SJSA1 (cell line): ENCODE data around the gene ALPK3. TPM values are rescaled to one million over a fixed set of nuclear protein-coding genes. Genes with fewer than 3 reads are reported as not detected.

Experiments
- DNase-seq, 2 experiments: peaks; one replicate each; pipeline ENCODE4 v3.0.0-alpha.2; 2015 to 2020; ENCODE audit warnings: low spot score in 2 of 2, low read depth in 1 of 2
- H3K27ac ChIP-seq: fragments of 250-450 bp; sonication (Bioruptor Pico); 2 replicates; pipeline ENCODE4 v1.5.1; 2020; ENCODE audit warnings: mild to moderate bottlenecking, moderate library complexity
- H3K27me3 ChIP-seq: fragments of 250-450 bp; sonication (Bioruptor Pico); replicated peaks from 2 replicates; pipeline ENCODE4 v1.5.1; 2020; ENCODE audit warnings: mild to moderate bottlenecking, moderate library complexity
- H3K36me3 ChIP-seq: fragments of 250-450 bp; sonication (Bioruptor Pico); 2 replicates; pipeline ENCODE4 v1.5.1; 2020; ENCODE audit warnings: mild to moderate bottlenecking
- H3K4me1 ChIP-seq: fragments of 250-450 bp; sonication (Bioruptor Pico); replicated peaks from 2 replicates; pipeline ENCODE4 v1.6.1; 2021; ENCODE audit warnings: mild to moderate bottlenecking
- H3K4me3 ChIP-seq: fragments of 250-450 bp; sonication (Bioruptor Pico); 2 replicates; pipeline ENCODE4 v1.5.1; 2020; ENCODE audit warnings: mild to moderate bottlenecking
- H3K9me3 ChIP-seq: fragments of 250-450 bp; sonication (Bioruptor Pico); replicated peaks from 2 replicates; pipeline ENCODE4 v1.5.1; 2020; ENCODE audit warnings: mild to moderate bottlenecking
- total RNA-seq: library from RNA; depleted of rRNA; stranded (reverse); fragments of >200 nt; shearing (Covaris generic); gene quantifications from 2 replicates; pipeline ENCODE4 v1.2.3, GENCODE V29; 2014; rRNA removed

ALPK3 gene
- 0.03 TPM in 1 of 2 replicates, not detected in the other for total RNA-seq

- Histone ChIP-seq H3K4me1 (peaks cover 14% of the 10 kb centered on the region), H3K9me3 (no peaks in the 10 kb centered on the region), H3K27ac (0 out of 2 replicates have a peak within 1 kb of the TSS, but pooled peaks have one; percentile 2), H3K27me3 (no peaks in the 10 kb centered on the region), H3K4me3 (no peak within 1 kb of the TSS), H3K36me3 (no peaks in the 10 kb centered on the region)
- DNase-seq, result no peak
Observed at GRCh38 chr15:84816694-84817465, at the start of gene ALPK3. Gene ALPK3, plus strand, starts transcription at chr15:84817356. Its CDS starts 97 bp downstream, at chr15:84817453.

- Histone ChIP-seq H3K9me3 (no peaks in the 10 kb centered on the region), H3K4me3 (no peak overlapping the region), H3K27ac (no peak overlapping the region), H3K4me1 (no peaks in the 10 kb centered on the region), H3K27me3 (no peaks in the 10 kb centered on the region), H3K36me3 (peaks cover 59% of the 10 kb centered on the region)
- DNase-seq, result no peak
Observed at GRCh38 chr15:84772031-84772430, 45.1 kb upstream of the ALPK3 start.

GRCh38 chr15:84772467-84772866 lies 44.7 kb upstream of the ALPK3 start:
- Histone ChIP-seq H3K4me3 (no peak overlapping the region), H3K27ac (no peak overlapping the region), H3K4me1 (no peaks in the 10 kb centered on the region), H3K27me3 (no peaks in the 10 kb centered on the region), H3K9me3 (no peaks in the 10 kb centered on the region), H3K36me3 (peaks cover 55% of the 10 kb centered on the region)
- DNase-seq, result no peak

GRCh38 chr15:84773716-84774115 lies 43.4 kb upstream of the ALPK3 start:
- no peak for DNase-seq
- no peak overlapping the region for H3K27ac ChIP-seq

GRCh38 chr15:84775867-84776449 lies 41.2 kb upstream of the ALPK3 start:
- no peak for DNase-seq
- H3K9me3 ChIP-seq, result no peaks in the 10 kb centered on the region
- no peak overlapping the region for H3K27ac ChIP-seq
- H3K27me3 ChIP-seq, result no peaks in the 10 kb centered on the region
- H3K4me3 ChIP-seq, result no peak overlapping the region
- H3K36me3 ChIP-seq, result peaks cover 40% of the 10 kb centered on the region
- no peaks in the 10 kb centered on the region for H3K4me1 ChIP-seq

More at GRCh38 chr15:84773716-84774115, 43.4 kb upstream of the ALPK3 start:
- Histone ChIP-seq H3K4me1 (no peaks in the 10 kb centered on the region), H3K27me3 (no peaks in the 10 kb centered on the region), H3K36me3 (peaks cover 57% of the 10 kb centered on the region), H3K4me3 (no peak overlapping the region), H3K9me3 (no peaks in the 10 kb centered on the region)

- Histone ChIP-seq H3K27ac (no peak overlapping the region), H3K9me3 (no peaks in the 10 kb centered on the region)
- no peak for DNase-seq
Observed at GRCh38 chr15:84778194-84778593, 39.0 kb upstream of the ALPK3 start.

GRCh38 chr15:84780492-84780891 lies 36.7 kb upstream of the ALPK3 start:
- Histone ChIP-seq H3K27ac (no peak overlapping the region), H3K9me3 (no peaks in the 10 kb centered on the region), H3K4me3 (no peak overlapping the region), H3K4me1 (no peaks in the 10 kb centered on the region), H3K36me3 (peaks cover 57% of the 10 kb centered on the region), H3K27me3 (no peaks in the 10 kb centered on the region)
- no peak for DNase-seq

More at GRCh38 chr15:84778194-84778593, 39.0 kb upstream of the ALPK3 start:
- no peak overlapping the region for H3K4me3 ChIP-seq
- H3K36me3 ChIP-seq, result peaks cover 47% of the 10 kb centered on the region
- H3K4me1 ChIP-seq, result no peaks in the 10 kb centered on the region
- no peaks in the 10 kb centered on the region for H3K27me3 ChIP-seq

GRCh38 chr15:84781495-84781894 lies 35.7 kb upstream of the ALPK3 start:
- DNase-seq, result no peak

GRCh38 chr15:84782346-84782745 lies 34.8 kb upstream of the ALPK3 start:
- Histone ChIP-seq H3K4me3 (no peak overlapping the region), H3K36me3 (peaks cover 63% of the 10 kb centered on the region), H3K9me3 (no peaks in the 10 kb centered on the region), H3K27ac (no peak overlapping the region), H3K27me3 (no peaks in the 10 kb centered on the region), H3K4me1 (no peaks in the 10 kb centered on the region)
- DNase-seq, result no peak

More at GRCh38 chr15:84781495-84781894, 35.7 kb upstream of the ALPK3 start:
- no peaks in the 10 kb centered on the region for H3K4me1 ChIP-seq
- no peak overlapping the region for H3K27ac ChIP-seq
- H3K9me3 ChIP-seq, result no peaks in the 10 kb centered on the region
- no peaks in the 10 kb centered on the region for H3K27me3 ChIP-seq
- H3K4me3 ChIP-seq, result no peak overlapping the region
- H3K36me3 ChIP-seq, result peaks cover 59% of the 10 kb centered on the region

- Histone ChIP-seq H3K9me3 (no peaks in the 10 kb centered on the region), H3K36me3 (peaks cover 58% of the 10 kb centered on the region), H3K4me1 (no peaks in the 10 kb centered on the region), H3K4me3 (no peak overlapping the region), H3K27ac (no peak overlapping the region), H3K27me3 (no peaks in the 10 kb centered on the region)
- DNase-seq, result peak in 1 of 2 experiments; percentile 37
Observed at GRCh38 chr15:84783493-84784251, 33.5 kb upstream of the ALPK3 start.

GRCh38 chr15:84784262-84784661 lies 32.9 kb upstream of the ALPK3 start:
- Histone ChIP-seq H3K4me3 (no peak overlapping the region), H3K4me1 (no peaks in the 10 kb centered on the region), H3K27me3 (no peaks in the 10 kb centered on the region), H3K27ac (no peak overlapping the region), H3K9me3 (no peaks in the 10 kb centered on the region), H3K36me3 (peaks cover 58% of the 10 kb centered on the region)
- peak in 1 of 2 experiments; percentile 41 for DNase-seq

GRCh38 chr15:84785053-84785452 lies 32.1 kb upstream of the ALPK3 start:
- peaks cover 59% of the 10 kb centered on the region for H3K36me3 ChIP-seq
- H3K9me3 ChIP-seq, result no peaks in the 10 kb centered on the region
- no peaks in the 10 kb centered on the region for H3K27me3 ChIP-seq
- H3K4me1 ChIP-seq, result no peaks in the 10 kb centered on the region
- peak in 1 of 2 experiments; percentile 24 for DNase-seq
- H3K27ac ChIP-seq, result no peak overlapping the region
- no peak overlapping the region for H3K4me3 ChIP-seq

- H3K4me3 ChIP-seq, result no peak overlapping the region
- H3K27me3 ChIP-seq, result no peaks in the 10 kb centered on the region
- no peaks in the 10 kb centered on the region for H3K9me3 ChIP-seq
- H3K4me1 ChIP-seq, result no peaks in the 10 kb centered on the region
- H3K27ac ChIP-seq, result no peak overlapping the region
- DNase-seq, result no peak
- peaks cover 61% of the 10 kb centered on the region for H3K36me3 ChIP-seq
Observed at GRCh38 chr15:84788500-84788899, 28.7 kb upstream of the ALPK3 start.

GRCh38 chr15:84789762-84790161 lies 27.4 kb upstream of the ALPK3 start:
- H3K27me3 ChIP-seq, result no peaks in the 10 kb centered on the region
- DNase-seq, result no peak
- H3K4me1 ChIP-seq, result no peaks in the 10 kb centered on the region
- no peak overlapping the region for H3K27ac ChIP-seq
- no peak overlapping the region for H3K4me3 ChIP-seq
- H3K9me3 ChIP-seq, result no peaks in the 10 kb centered on the region
- H3K36me3 ChIP-seq, result peaks cover 55% of the 10 kb centered on the region
